Mammary epithelial cell (primary cell): ENCODE results near the gene FOXO6.

ENCODE experiments used
- CTCF ChIP-seq, 2 donors: IDR thresholded peaks in 1 of 2; conservative IDR thresholded peaks in 1 of 2; 2 replicates each; pipeline ENCODE4 v1.5.1; 2011 to 2012; ENCODE audit warnings: inconsistent platforms in 2 of 2, low read length in 2 of 2, mild to moderate bottlenecking in 2 of 2, control low read depth in 1 of 2, low read depth in 1 of 2; ENCODE audit not compliant: insufficient read depth in 1 of 2; ENCODE audit errors: extremely low read depth in 1 of 2
- EZH2 ChIP-seq: IDR thresholded peaks from 2 replicates; pipeline ENCODE4 v1.6.1; 2012; ENCODE audit warnings: low read length, inconsistent platforms, borderline replicate concordance

GRCh38 chr1:41340655-41341364, 20.4 kb upstream of the FOXO6 start:
- no peak for TF ChIP-seq CTCF (conservative IDR thresholded peaks at IDR 0.05 in 1 of 2, IDR thresholded peaks at IDR 0.05 in 1 of 2; ENCODE audit: extremely low read depth in 1 of 2, insufficient read depth in 1 of 2, low read depth in 1 of 2, low read length in 2 of 2)
- TF ChIP-seq EZH2: no peak
